GM23248 (cell line): ENCODE measurements around the gene TNFRSF1B. TPM values are rescaled to one million over a fixed set of nuclear protein-coding genes. Genes with fewer than 3 reads are reported as not detected.

Experiments used
- DNase-seq: peaks from one replicate; pipeline ENCODE4 v3.0.0-alpha.2; 2015
- H2AFZ ChIP-seq: fragments of 200-600 bp; sonication (generic); 2 replicates; pipeline ENCODE4 v1.6.1; 2016; ENCODE audit warnings: antibody characterized with exemption
- H3F3A ChIP-seq: fragments of 200-600 bp; sonication (generic); 2 replicates; pipeline ENCODE4 v1.6.1; 2016; ENCODE audit warnings: mild to moderate bottlenecking, antibody characterized with exemption, mixed run types; ENCODE audit not compliant: insufficient read depth
- H3K27ac ChIP-seq: fragments of 200-600 bp; sonication (generic); 2 replicates; pipeline ENCODE4 v1.5.1; 2016; ENCODE audit warnings: mild to moderate bottlenecking
- H3K27me3 ChIP-seq: fragments of 200-600 bp; sonication (generic); replicated peaks from 2 replicates; pipeline ENCODE4 v1.6.1; 2016; ENCODE audit warnings: mild to moderate bottlenecking; ENCODE audit not compliant: insufficient read depth
- H3K36me3 ChIP-seq: fragments of 200-600 bp; sonication (generic); 2 replicates; pipeline ENCODE4 v1.6.1; 2016; ENCODE audit warnings: low read depth, mild to moderate bottlenecking
- H3K4me1 ChIP-seq: fragments of 200-600 bp; sonication (generic); 2 replicates; pipeline ENCODE4 v1.6.1; 2016; ENCODE audit warnings: mild to moderate bottlenecking; ENCODE audit not compliant: insufficient read depth
- H3K4me2 ChIP-seq: fragments of 200-600 bp; sonication (generic); one replicate; pipeline ENCODE4 v1.6.1; 2016; ENCODE audit warnings: mild to moderate bottlenecking; ENCODE audit not compliant: unreplicated experiment
- H3K4me3 ChIP-seq: fragments of 200-600 bp; sonication (generic); 2 replicates; pipeline ENCODE4 v1.5.1; 2016; ENCODE audit warnings: mild to moderate bottlenecking
- H3K79me2 ChIP-seq: fragments of 200-600 bp; sonication (generic); 2 replicates; pipeline ENCODE4 v1.6.1; 2016; ENCODE audit warnings: mild to moderate bottlenecking; ENCODE audit not compliant: insufficient read depth
- H3K9ac ChIP-seq: fragments of 200-600 bp; sonication (generic); 2 replicates; pipeline ENCODE4 v1.6.1; 2016; ENCODE audit warnings: mild to moderate bottlenecking
- H3K9me2 ChIP-seq: fragments of 200-600 bp; sonication (generic); 2 replicates; pipeline ENCODE4 v1.6.1; 2016; ENCODE audit warnings: mixed run types, mild to moderate bottlenecking, moderate library complexity; ENCODE audit not compliant: insufficient read depth
- H3K9me3 ChIP-seq: fragments of 200-600 bp; sonication (generic); one replicate; pipeline ENCODE4 v1.6.1; 2017; ENCODE audit warnings: low read depth
- H4K20me1 ChIP-seq: fragments of 200-600 bp; sonication (generic); 2 replicates; pipeline ENCODE4 v1.6.0; 2016; ENCODE audit not compliant: insufficient read depth
- EZH2 ChIP-seq: fragments of 200-600 bp; sonication (generic); IDR thresholded peaks from 2 replicates; pipeline ENCODE4 v1.6.1; 2018; ENCODE audit warnings: antibody characterized with exemption, mild to moderate bottlenecking; ENCODE audit not compliant: insufficient read depth, poor library complexity, severe bottlenecking
- EZH2phosphoT487 ChIP-seq: fragments of 200-600 bp; sonication (generic); IDR thresholded peaks from 2 replicates; pipeline ENCODE4 v1.6.1; 2018; ENCODE audit warnings: antibody characterized with exemption, moderate library complexity, mild to moderate bottlenecking, low read depth; ENCODE audit not compliant: insufficient read depth
- WGBS, 2 experiments: methylation state at CpG; one replicate each; pipeline ENCODE4 v1.1.6; 2015 to 2017; ENCODE audit warnings: low lambda C conversion rate in 2 of 2, low coverage in 1 of 2; ENCODE audit errors: missing lambda C conversion rate in 2 of 2; 5-methylcytosine and 5-hydroxymethylcytosine counted together
- in situ Hi-C: fragments of 300-500 bp; cut with MboI; formaldehyde crosslinking; loops from 2 replicates; pipeline ENCODE4 v1.15.0; 2020
- polyA plus RNA-seq: library from polyadenylated mRNA; unstranded; fragments of >200 nt; fragmentation: Nextera tagmentation; extraction: Ambion mirVana; gene quantifications from 2 replicates; pipeline ENCODE4 v1.2.1, GENCODE V29; 2016
- total RNA-seq: library from RNA; depleted of rRNA; stranded (reverse); fragments of >200 nt; shearing (Covaris generic); gene quantifications from 2 replicates; pipeline ENCODE4 v1.2.3, GENCODE V29; 2014

Gene TNFRSF1B
- total and polyA plus RNA-seq, 2 experiments from 2014 or later = 1.1 to 2.9 TPM

- no peaks in the 10 kb centered on the region for H3K27me3 ChIP-seq
- peak within 1 kb of the TSS; percentile 89 for H3K9ac ChIP-seq
- H3K36me3 ChIP-seq = no peaks in the 10 kb centered on the region
- H3K9me2 ChIP-seq = no peaks in the 10 kb centered on the region
- H3K27ac ChIP-seq = peak within 1 kb of the TSS; percentile 64
- in situ Hi-C loops = no loop called here
- H3K79me2 ChIP-seq = peaks cover 52% of the 10 kb centered on the region
- no peaks in the 10 kb centered on the region for H3F3A ChIP-seq
- WGBS, 2 experiments = 0 to 2% methylated on average over 29 to 37 of the region's 77 CpGs
- H3K9me3 ChIP-seq = no peaks in the 10 kb centered on the region
- peak within 1 kb of the TSS; percentile 92 for H3K4me2 ChIP-seq
- H3K4me1 ChIP-seq = peaks cover 13% of the 10 kb centered on the region; the same call in 1 of the 2 replicates
- H2AFZ ChIP-seq = peak within 1 kb of the TSS; percentile 79
- DNase-seq = peak; percentile 95
- H4K20me1 ChIP-seq = no peaks in the 10 kb centered on the region; the same call in 1 of the 2 replicates
- peak within 1 kb of the TSS; percentile 92 for H3K4me3 ChIP-seq
- TF ChIP-seq EZH2phosphoT487 (no peak), EZH2 (no peak)
Observed at GRCh38 chr1:12229835-12230548, 63.2 kb downstream of the TNFRSF1B start, which contains the start of gene VPS13D. Gene VPS13D (plus strand): TSS chr1:12230030. CDS start chr1:12234267, 4,237 bp downstream.

- H3K4me1 ChIP-seq = peaks cover 13% of the 10 kb centered on the region; the same call in 1 of the 2 replicates
- TF ChIP-seq EZH2 (no peak), EZH2phosphoT487 (no peak)
- peaks cover 58% of the 10 kb centered on the region for H3K79me2 ChIP-seq
- H3K27me3 ChIP-seq = no peaks in the 10 kb centered on the region
- no peaks in the 10 kb centered on the region for H3K36me3 ChIP-seq
- no peaks in the 10 kb centered on the region; the same call in 1 of the 2 replicates for H4K20me1 ChIP-seq
- in situ Hi-C loops = no loop called here
- H3K27ac ChIP-seq = peak overlapping the region; percentile 64
- no peaks in the 10 kb centered on the region for H3F3A ChIP-seq
- H3K9me2 ChIP-seq = no peaks in the 10 kb centered on the region
- H3K4me2 ChIP-seq = peak overlapping the region; percentile 92
- 0 to 2% methylated on average over 26 to 36 of the region's 36 CpGs for WGBS, 2 experiments
- peak overlapping the region; percentile 92 for H3K4me3 ChIP-seq
- DNase-seq = peak; percentile 68
- peak overlapping the region; percentile 89 for H3K9ac ChIP-seq
- H3K9me3 ChIP-seq = no peaks in the 10 kb centered on the region
- H2AFZ ChIP-seq = peak overlapping the region; percentile 79
Observed at GRCh38 chr1:12230549-12231275, 63.9 kb downstream of the TNFRSF1B start.

- Histone ChIP-seq H3K27me3 (no peaks in the 10 kb centered on the region), H4K20me1 (no peaks in the 10 kb centered on the region; the same call in 1 of the 2 replicates), H3K4me1 (peaks cover 13% of the 10 kb centered on the region; the same call in 1 of the 2 replicates), H2AFZ (peak overlapping the region; percentile 79), H3K9me2 (no peaks in the 10 kb centered on the region), H3K9me3 (no peaks in the 10 kb centered on the region), H3K79me2 (peaks cover 63% of the 10 kb centered on the region), H3K27ac (peak overlapping the region; percentile 64), H3F3A (no peaks in the 10 kb centered on the region), H3K4me3 (peak overlapping the region; percentile 92), H3K9ac (peak overlapping the region; percentile 89), H3K4me2 (peak overlapping the region; percentile 92), H3K36me3 (no peaks in the 10 kb centered on the region)
- TF ChIP-seq EZH2phosphoT487 = no peak
- no peak for TF ChIP-seq EZH2
- in situ Hi-C loops = no loop called here
- 1 to 4% methylated on average over 4 of the region's 4 CpGs for WGBS, 2 experiments
- DNase-seq = peak; percentile 59
Observed at GRCh38 chr1:12231276-12231595, 64.4 kb downstream of the TNFRSF1B start.

GRCh38 chr1:12232221-12232620, 65.4 kb downstream of the TNFRSF1B start:
- H3K4me3 ChIP-seq = no peak overlapping the region
- no peak for TF ChIP-seq EZH2phosphoT487
- TF ChIP-seq EZH2 = no peak
- no peaks in the 10 kb centered on the region for H3K27me3 ChIP-seq
- H3K36me3 ChIP-seq = no peaks in the 10 kb centered on the region
- no peak overlapping the region for H3K27ac ChIP-seq
- no peak overlapping the region for H3K4me2 ChIP-seq
- peaks cover 13% of the 10 kb centered on the region; the same call in 1 of the 2 replicates for H3K4me1 ChIP-seq
- no peak overlapping the region for H2AFZ ChIP-seq
- no peaks in the 10 kb centered on the region; the same call in 1 of the 2 replicates for H4K20me1 ChIP-seq
- H3K9me3 ChIP-seq = no peaks in the 10 kb centered on the region
- H3K9ac ChIP-seq = no peak overlapping the region
- H3F3A ChIP-seq = no peaks in the 10 kb centered on the region
- peaks cover 73% of the 10 kb centered on the region for H3K79me2 ChIP-seq
- 98 to 100% methylated on average over 2 of the region's 2 CpGs for WGBS, 2 experiments
- H3K9me2 ChIP-seq = no peaks in the 10 kb centered on the region
- in situ Hi-C loops = no loop called here
- DNase-seq = no peak
